Measurements from ENCODE around the gene OR9G1. TPM values are rescaled to one million over a fixed set of nuclear protein-coding genes. Genes with fewer than 3 reads are reported as not detected.

OR9G1 gene
- total RNA-seq, 1 experiment from 2014 or later: not detected

DNA sequence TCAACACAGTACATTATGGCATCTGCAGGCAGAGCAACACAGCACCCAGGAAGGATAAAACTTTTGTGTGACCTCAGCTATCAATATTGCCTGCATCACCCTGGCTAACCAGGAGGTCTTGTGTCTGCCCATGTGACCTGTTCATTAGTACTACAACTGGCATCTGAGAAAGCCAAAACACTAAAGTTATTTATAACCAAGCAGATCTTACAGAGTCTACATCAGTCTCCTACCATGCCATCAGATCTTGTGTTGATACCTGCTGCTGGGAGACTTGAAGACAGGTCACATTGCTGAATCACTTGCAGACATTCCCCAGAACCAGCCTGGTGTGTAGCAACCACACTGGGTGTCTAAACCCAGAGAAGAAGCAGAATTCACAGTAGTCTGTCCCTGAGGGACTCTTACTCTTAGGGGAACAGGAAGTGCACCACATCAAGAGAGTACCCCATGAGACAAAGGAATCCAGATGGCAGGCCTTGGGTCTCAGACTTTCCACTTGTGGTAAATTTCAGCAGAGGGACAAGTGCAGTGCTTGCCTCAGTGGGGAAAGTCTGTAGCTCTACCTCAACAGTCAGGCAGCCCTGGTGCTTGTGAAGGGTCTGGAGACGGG is 7.0 kb downstream of the OR9G1 start:
- no peak overlapping the region for H3K27ac Mint-ChIP-seq
- no peak overlapping the region for H3K4me3 Mint-ChIP-seq
- ATAC-seq: no peak; the same call in 1 of the 2 replicates
- H3K9me3 Mint-ChIP-seq: peaks cover 41% of the 10 kb centered on the region
- TF ChIP-seq, protein P1, sequence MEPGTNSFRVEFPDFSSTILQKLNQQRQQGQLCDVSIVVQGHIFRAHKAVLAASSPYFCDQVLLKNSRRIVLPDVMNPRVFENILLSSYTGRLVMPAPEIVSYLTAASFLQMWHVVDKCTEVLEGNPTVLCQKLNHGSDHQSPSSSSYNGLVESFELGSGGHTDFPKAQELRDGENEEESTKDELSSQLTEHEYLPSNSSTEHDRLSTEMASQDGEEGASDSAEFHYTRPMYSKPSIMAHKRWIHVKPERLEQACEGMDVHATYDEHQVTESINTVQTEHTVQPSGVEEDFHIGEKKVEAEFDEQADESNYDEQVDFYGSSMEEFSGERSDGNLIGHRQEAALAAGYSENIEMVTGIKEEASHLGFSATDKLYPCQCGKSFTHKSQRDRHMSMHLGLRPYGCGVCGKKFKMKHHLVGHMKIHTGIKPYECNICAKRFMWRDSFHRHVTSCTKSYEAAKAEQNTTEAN (CRISPR knock-in tag; IDR thresholded peaks at IDR 0.05): no peak
- TF ChIP-seq GRHL2 (CRISPR knock-in tag; IDR thresholded peaks at IDR 0.05; ENCODE audit: insufficient replicate concordance, severe bottlenecking) (no peak), ZNF416 (CRISPR knock-in tag; IDR thresholded peaks at IDR 0.05) (no peak), NFATC4 (CRISPR knock-in tag; IDR thresholded peaks at IDR 0.05) (no peak), NFE2L1 (CRISPR knock-in tag; IDR thresholded peaks at IDR 0.05) (no peak), FOXP1 (CRISPR knock-in tag; IDR thresholded peaks at IDR 0.05; ENCODE audit: borderline replicate concordance) (no peak)
- TF ChIP-seq, protein P2, sequence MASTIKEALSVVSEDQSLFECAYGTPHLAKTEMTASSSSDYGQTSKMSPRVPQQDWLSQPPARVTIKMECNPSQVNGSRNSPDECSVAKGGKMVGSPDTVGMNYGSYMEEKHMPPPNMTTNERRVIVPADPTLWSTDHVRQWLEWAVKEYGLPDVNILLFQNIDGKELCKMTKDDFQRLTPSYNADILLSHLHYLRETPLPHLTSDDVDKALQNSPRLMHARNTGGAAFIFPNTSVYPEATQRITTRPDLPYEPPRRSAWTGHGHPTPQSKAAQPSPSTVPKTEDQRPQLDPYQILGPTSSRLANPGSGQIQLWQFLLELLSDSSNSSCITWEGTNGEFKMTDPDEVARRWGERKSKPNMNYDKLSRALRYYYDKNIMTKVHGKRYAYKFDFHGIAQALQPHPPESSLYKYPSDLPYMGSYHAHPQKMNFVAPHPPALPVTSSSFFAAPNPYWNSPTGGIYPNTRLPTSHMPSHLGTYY (CRISPR knock-in tag; IDR thresholded peaks at IDR 0.05): no peak
- peaks cover 12% of the 10 kb centered on the region for H3K4me1 Mint-ChIP-seq
- POLR2A ChIA-PET: no interaction called here
- no peak for DNase-seq (ENCODE audit: low spot score)
- peaks cover 26% of the 10 kb centered on the region for H3K36me3 Mint-ChIP-seq
- peaks cover 3% of the 10 kb centered on the region; the same call in 1 of the 2 replicates for H3K27me3 Mint-ChIP-seq (ENCODE audit: low read depth)
- CTCF ChIA-PET: interaction anchor here (1.1 kb wide), 1 partner anchor 72 kb away, joined by 3 read pairs; no protein-coding TSS in a partner anchor

DNA sequence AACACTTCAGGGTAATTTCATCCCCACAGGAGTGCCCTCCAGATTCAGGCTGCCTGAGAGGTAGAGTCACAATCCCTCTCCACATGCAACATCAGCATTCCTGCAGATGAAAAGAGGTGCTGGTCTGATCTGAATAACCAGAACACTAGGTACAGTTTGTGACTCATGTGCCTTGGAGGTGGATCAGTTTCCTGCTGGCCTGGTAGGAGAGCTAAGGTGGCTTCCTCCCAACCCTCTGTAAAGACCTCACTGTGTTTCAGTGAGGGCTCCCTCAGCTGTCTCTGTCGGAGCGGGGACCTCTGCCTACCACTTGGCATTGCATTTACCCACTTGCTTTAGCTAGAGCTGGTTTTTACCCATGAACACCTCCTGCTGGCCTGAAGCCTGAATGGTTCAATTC is 7.6 kb downstream of the OR9G1 start:
- H3K4me3 Mint-ChIP-seq: no peak overlapping the region
- no peak for DNase-seq (ENCODE audit: low spot score)
- no peak overlapping the region for H3K27ac Mint-ChIP-seq
- ChIA-PET CTCF (interaction anchor here (1.0 to 1.1 kb wide), 2 partner anchors 72 to 80 kb away, joined by 3 read pairs; no protein-coding TSS in a partner anchor), POLR2A (no interaction called here)
- peaks cover 26% of the 10 kb centered on the region for H3K36me3 Mint-ChIP-seq
- peaks cover 3% of the 10 kb centered on the region; the same call in 1 of the 2 replicates for H3K27me3 Mint-ChIP-seq (ENCODE audit: low read depth)
- peak; percentile 26; the same call in 1 of the 2 replicates for ATAC-seq
- peaks cover 42% of the 10 kb centered on the region for H3K9me3 Mint-ChIP-seq
- peaks cover 9% of the 10 kb centered on the region for H3K4me1 Mint-ChIP-seq
- TF ChIP-seq CREB1 (CRISPR knock-in tag; IDR thresholded peaks at IDR 0.05) (no peak), ZNF396 (CRISPR knock-in tag; IDR thresholded peaks at IDR 0.05; ENCODE audit: borderline replicate concordance) (no peak), MYBL2 (CRISPR knock-in tag; IDR thresholded peaks at IDR 0.05) (no peak), CREM (CRISPR knock-in tag; IDR thresholded peaks at IDR 0.05) (no peak), RELA (CRISPR knock-in tag; IDR thresholded peaks at IDR 0.05; ENCODE audit: borderline replicate concordance) (no peak), ZNF416 (CRISPR knock-in tag; IDR thresholded peaks at IDR 0.05) (no peak), ZNF121 (CRISPR knock-in tag; IDR thresholded peaks at IDR 0.05) (no peak), ZNF263 (CRISPR knock-in tag; IDR thresholded peaks at IDR 0.05; ENCODE audit: low read depth) (no peak), JUN (CRISPR knock-in tag; IDR thresholded peaks at IDR 0.05) (no peak)
- TF ChIP-seq, protein P3, sequence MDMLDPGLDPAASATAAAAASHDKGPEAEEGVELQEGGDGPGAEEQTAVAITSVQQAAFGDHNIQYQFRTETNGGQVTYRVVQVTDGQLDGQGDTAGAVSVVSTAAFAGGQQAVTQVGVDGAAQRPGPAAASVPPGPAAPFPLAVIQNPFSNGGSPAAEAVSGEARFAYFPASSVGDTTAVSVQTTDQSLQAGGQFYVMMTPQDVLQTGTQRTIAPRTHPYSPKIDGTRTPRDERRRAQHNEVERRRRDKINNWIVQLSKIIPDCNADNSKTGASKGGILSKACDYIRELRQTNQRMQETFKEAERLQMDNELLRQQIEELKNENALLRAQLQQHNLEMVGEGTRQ (CRISPR knock-in tag; IDR thresholded peaks at IDR 0.05): no peak
- TF ChIP-seq, protein P4, sequence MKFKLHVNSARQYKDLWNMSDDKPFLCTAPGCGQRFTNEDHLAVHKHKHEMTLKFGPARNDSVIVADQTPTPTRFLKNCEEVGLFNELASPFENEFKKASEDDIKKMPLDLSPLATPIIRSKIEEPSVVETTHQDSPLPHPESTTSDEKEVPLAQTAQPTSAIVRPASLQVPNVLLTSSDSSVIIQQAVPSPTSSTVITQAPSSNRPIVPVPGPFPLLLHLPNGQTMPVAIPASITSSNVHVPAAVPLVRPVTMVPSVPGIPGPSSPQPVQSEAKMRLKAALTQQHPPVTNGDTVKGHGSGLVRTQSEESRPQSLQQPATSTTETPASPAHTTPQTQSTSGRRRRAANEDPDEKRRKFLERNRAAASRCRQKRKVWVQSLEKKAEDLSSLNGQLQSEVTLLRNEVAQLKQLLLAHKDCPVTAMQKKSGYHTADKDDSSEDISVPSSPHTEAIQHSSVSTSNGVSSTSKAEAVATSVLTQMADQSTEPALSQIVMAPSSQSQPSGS (CRISPR knock-in tag; IDR thresholded peaks at IDR 0.05; ENCODE audit: borderline replicate concordance, low read depth): no peak
- TF ChIP-seq, protein P5, sequence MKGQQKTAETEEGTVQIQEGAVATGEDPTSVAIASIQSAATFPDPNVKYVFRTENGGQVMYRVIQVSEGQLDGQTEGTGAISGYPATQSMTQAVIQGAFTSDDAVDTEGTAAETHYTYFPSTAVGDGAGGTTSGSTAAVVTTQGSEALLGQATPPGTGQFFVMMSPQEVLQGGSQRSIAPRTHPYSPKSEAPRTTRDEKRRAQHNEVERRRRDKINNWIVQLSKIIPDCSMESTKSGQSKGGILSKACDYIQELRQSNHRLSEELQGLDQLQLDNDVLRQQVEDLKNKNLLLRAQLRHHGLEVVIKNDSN (CRISPR knock-in tag; IDR thresholded peaks at IDR 0.05): no peak
- TF ChIP-seq, protein P6, sequence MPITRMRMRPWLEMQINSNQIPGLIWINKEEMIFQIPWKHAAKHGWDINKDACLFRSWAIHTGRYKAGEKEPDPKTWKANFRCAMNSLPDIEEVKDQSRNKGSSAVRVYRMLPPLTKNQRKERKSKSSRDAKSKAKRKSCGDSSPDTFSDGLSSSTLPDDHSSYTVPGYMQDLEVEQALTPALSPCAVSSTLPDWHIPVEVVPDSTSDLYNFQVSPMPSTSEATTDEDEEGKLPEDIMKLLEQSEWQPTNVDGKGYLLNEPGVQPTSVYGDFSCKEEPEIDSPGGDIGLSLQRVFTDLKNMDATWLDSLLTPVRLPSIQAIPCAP (CRISPR knock-in tag; IDR thresholded peaks at IDR 0.05): no peak
- TF ChIP-seq, protein P7, sequence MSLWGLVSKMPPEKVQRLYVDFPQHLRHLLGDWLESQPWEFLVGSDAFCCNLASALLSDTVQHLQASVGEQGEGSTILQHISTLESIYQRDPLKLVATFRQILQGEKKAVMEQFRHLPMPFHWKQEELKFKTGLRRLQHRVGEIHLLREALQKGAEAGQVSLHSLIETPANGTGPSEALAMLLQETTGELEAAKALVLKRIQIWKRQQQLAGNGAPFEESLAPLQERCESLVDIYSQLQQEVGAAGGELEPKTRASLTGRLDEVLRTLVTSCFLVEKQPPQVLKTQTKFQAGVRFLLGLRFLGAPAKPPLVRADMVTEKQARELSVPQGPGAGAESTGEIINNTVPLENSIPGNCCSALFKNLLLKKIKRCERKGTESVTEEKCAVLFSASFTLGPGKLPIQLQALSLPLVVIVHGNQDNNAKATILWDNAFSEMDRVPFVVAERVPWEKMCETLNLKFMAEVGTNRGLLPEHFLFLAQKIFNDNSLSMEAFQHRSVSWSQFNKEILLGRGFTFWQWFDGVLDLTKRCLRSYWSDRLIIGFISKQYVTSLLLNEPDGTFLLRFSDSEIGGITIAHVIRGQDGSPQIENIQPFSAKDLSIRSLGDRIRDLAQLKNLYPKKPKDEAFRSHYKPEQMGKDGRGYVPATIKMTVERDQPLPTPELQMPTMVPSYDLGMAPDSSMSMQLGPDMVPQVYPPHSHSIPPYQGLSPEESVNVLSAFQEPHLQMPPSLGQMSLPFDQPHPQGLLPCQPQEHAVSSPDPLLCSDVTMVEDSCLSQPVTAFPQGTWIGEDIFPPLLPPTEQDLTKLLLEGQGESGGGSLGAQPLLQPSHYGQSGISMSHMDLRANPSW (CRISPR knock-in tag; conservative IDR thresholded peaks at IDR 0.05; ENCODE audit: low read depth): no peak
- TF ChIP-seq, protein P8, sequence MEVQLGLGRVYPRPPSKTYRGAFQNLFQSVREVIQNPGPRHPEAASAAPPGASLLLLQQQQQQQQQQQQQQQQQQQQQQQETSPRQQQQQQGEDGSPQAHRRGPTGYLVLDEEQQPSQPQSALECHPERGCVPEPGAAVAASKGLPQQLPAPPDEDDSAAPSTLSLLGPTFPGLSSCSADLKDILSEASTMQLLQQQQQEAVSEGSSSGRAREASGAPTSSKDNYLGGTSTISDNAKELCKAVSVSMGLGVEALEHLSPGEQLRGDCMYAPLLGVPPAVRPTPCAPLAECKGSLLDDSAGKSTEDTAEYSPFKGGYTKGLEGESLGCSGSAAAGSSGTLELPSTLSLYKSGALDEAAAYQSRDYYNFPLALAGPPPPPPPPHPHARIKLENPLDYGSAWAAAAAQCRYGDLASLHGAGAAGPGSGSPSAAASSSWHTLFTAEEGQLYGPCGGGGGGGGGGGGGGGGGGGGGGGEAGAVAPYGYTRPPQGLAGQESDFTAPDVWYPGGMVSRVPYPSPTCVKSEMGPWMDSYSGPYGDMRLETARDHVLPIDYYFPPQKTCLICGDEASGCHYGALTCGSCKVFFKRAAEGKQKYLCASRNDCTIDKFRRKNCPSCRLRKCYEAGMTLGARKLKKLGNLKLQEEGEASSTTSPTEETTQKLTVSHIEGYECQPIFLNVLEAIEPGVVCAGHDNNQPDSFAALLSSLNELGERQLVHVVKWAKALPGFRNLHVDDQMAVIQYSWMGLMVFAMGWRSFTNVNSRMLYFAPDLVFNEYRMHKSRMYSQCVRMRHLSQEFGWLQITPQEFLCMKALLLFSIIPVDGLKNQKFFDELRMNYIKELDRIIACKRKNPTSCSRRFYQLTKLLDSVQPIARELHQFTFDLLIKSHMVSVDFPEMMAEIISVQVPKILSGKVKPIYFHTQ (CRISPR knock-in tag; IDR thresholded peaks at IDR 0.05): no peak
